Measurements from ENCODE around the gene PC.
"Not testable (repeated sequence)": the region's sequence is repeated elsewhere in the genome, so short reads cannot be mapped to it uniquely, and the experiment has no call there.

The PC gene

GRCh38 chr11:66814678-66815077 is 143.5 kb downstream of the PC start:
- DNase-seq (ENCODE audit: extremely low read depth in 1 of 2, low read depth in 1 of 2) = no peak

- DNase-seq (ENCODE audit: extremely low read depth in 1 of 2, low read depth in 1 of 2) = no peak
These were observed 147.5 kb downstream of the PC start for GRCh38 chr11:66810576-66811185.

- no peak for DNase-seq (ENCODE audit: extremely low read depth in 1 of 2, low read depth in 1 of 2)
These were observed 148.6 kb downstream of the PC start for GRCh38 chr11:66809592-66809991.

- no peak for DNase-seq (ENCODE audit: extremely low read depth in 1 of 2, low read depth in 1 of 2)
These were observed 157.3 kb downstream of the PC start for GRCh38 chr11:66800720-66801428.

- not testable (repeated sequence) for DNase-seq (ENCODE audit: extremely low read depth in 1 of 2, low read depth in 1 of 2)
These were observed 158.4 kb downstream of the PC start for GRCh38 chr11:66799815-66800214.
